ENCODE results near the gene ODAD4. TPM values are rescaled to one million over a fixed set of nuclear protein-coding genes. Genes with fewer than 3 reads are reported as not detected.

The ODAD4 gene
- polyA plus RNA-seq, 1 of the 3 experiments (the other 2 are of a cell fraction), result 1.1 TPM

GRCh38 chr17:41965694-41966462 lies 35.5 kb downstream of the ODAD4 start (continued):
- no peak for TF ChIP-seq RCOR1 (IDR thresholded peaks at IDR 0.05; ENCODE audit: low read length)
- no peak for TF ChIP-seq TAF1 (IDR thresholded peaks at IDR 0.05; ENCODE audit: borderline replicate concordance, low read depth, low read length)
- no peak for TF ChIP-seq FOXJ3 (CRISPR knock-in tag; IDR thresholded peaks at IDR 0.05)
- TF ChIP-seq EP300 (IDR thresholded peaks at IDR 0.05; ENCODE audit: borderline replicate concordance in 1 of 2, low read depth in 1 of 2, low read length in 1 of 2), result no peak
- no peak for TF ChIP-seq CHD2 (IDR thresholded peaks at IDR 0.05; ENCODE audit: low read length, partially characterized antibody)
- TF ChIP-seq MEF2A (IDR thresholded peaks at IDR 0.05; ENCODE audit: borderline replicate concordance, low read depth), result no peak
- no peak for TF ChIP-seq TCF12 (IDR thresholded peaks at IDR 0.05)
- TF ChIP-seq FOXM1 (IDR thresholded peaks at IDR 0.05; ENCODE audit: low read depth), result no peak

- 0% methylated on average over 14 of the region's 71 CpGs for WGBS (ENCODE audit: low lambda C conversion rate)
- Histone ChIP-seq H3K4me2 (peak within 1 kb of the TSS; percentile 91), H3K9ac (peak within 1 kb of the TSS; percentile 96), H3K36me3 (replicated peaks in 1 of 2; ENCODE audit: control insufficient read depth in 1 of 2, insufficient read depth in 2 of 2, low read length in 1 of 2) (peaks cover 18 to 22% of the 10 kb centered on the region in 2 experiments), H3K9me3 (no peaks in the 10 kb centered on the region), H3K4me1 (ENCODE audit: control insufficient read depth in 1 of 2, insufficient read depth in 2 of 2, low read depth in 1 of 2, low read length in 1 of 2) (peaks cover 5 to 34% of the 10 kb centered on the region in 2 experiments; a peak in 2 of 4 replicates), H3K9me2 (no peaks in the 10 kb centered on the region), H3K4me3 (ENCODE audit: low read depth in 2 of 2, low read length in 1 of 2) (peak within 1 kb of the TSS; percentile 93 to 96), H4K20me1 (ENCODE audit: insufficient read depth) (no peaks in the 10 kb centered on the region), H3K27me3 (ENCODE audit: insufficient read depth) (no peaks in the 10 kb centered on the region), H2AFZ (ENCODE audit: low read depth) (peak within 1 kb of the TSS; percentile 83), H3K27ac (ENCODE audit: low read depth in 2 of 2, low read length in 1 of 2) (peak within 1 kb of the TSS; percentile 65 to 91), H3K79me2 (ENCODE audit: insufficient read depth) (peaks cover 48% of the 10 kb centered on the region), H3F3A (replicated peaks; ENCODE audit: insufficient read depth) (peaks cover 8% of the 10 kb centered on the region)
- DNase-seq, result peak; percentile 99
- ChIA-PET POLR2A (interaction anchor here (0.7 to 2.2 kb wide), 4 partner anchors 50 to 137 kb away, joined by 3 to 10 read pairs (median 4); partner anchors contain the start of gene DNAJC7), CTCF (interaction anchor here (0.7 to 4.6 kb wide), 11 partner anchors 27 to 345 kb away, joined by 3 to 21 read pairs (median 4); partner anchors contain the start of genes DNAJC7, KAT2A, NKIRAS2 and P3H4)
- peak; percentile 88 for TF ChIP-seq POLR2AphosphoS5 (IDR thresholded peaks at IDR 0.05; ENCODE audit: low read depth, low read length)
- TF ChIP-seq ELF1 (IDR thresholded peaks at IDR 0.05), result 0 out of 2 replicates have a peak, but pooled peaks have one; percentile 19
- TF ChIP-seq YY1 (IDR thresholded peaks at IDR 0.05; ENCODE audit: low read depth), result no peak
- TF ChIP-seq ZBTB33 (IDR thresholded peaks at IDR 0.05; ENCODE audit: borderline replicate concordance, low read depth), result peak; percentile 96
- peak; percentile 87 for TF ChIP-seq MXI1 (IDR thresholded peaks at IDR 0.05; ENCODE audit: low read depth, low read length)
- peak; percentile 86 for TF ChIP-seq NRF1 (IDR thresholded peaks at IDR 0.05; ENCODE audit: low read depth, low read length)
- no peak for TF ChIP-seq REST (IDR thresholded peaks at IDR 0.05; ENCODE audit: low read depth, low read length)
- TF ChIP-seq CHD2 (IDR thresholded peaks at IDR 0.05; ENCODE audit: low read length, partially characterized antibody), result peak; percentile 99
- TF ChIP-seq SIN3A (IDR thresholded peaks at IDR 0.05; ENCODE audit: borderline replicate concordance, low read depth, low read length), result peak; percentile 81; the same call in 1 of the 2 replicates
- TF ChIP-seq MAX (IDR thresholded peaks at IDR 0.05; ENCODE audit: low read depth), result peak; percentile 41; the same call in 1 of the 2 replicates
- 0 out of 2 replicates have a peak, but pooled peaks have one; percentile 15 for TF ChIP-seq NFIC (IDR thresholded peaks at IDR 0.05; ENCODE audit: borderline replicate concordance)
- no peak for TF ChIP-seq JUND (IDR thresholded peaks at IDR 0.05)
- TF ChIP-seq TAF1 (IDR thresholded peaks at IDR 0.05; ENCODE audit: borderline replicate concordance, low read depth, low read length), result peak; percentile 81
- peak; percentile 38 for TF ChIP-seq PBX3 (IDR thresholded peaks at IDR 0.05)
Observed at GRCh38 chr17:41966463-41967140, 36.2 kb downstream of the ODAD4 start, which contains the start of gene CNP. Gene CNP, plus strand, starts transcription at chr17:41966795. Its CDS starts 90 bp downstream, at chr17:41966885.
